Ectodermal cell (in vitro differentiated cells): ENCODE data around the gene SOAT2.

Experiments
- H3K27ac ChIP-seq: 2 replicates; pipeline ENCODE4 v1.7.0; 2013; ENCODE audit warnings: mild to moderate bottlenecking, low read depth, low read length; ENCODE audit not compliant: insufficient read depth, poor library complexity, severe bottlenecking
- H3K27me3 ChIP-seq: 2 replicates; pipeline ENCODE4 v1.7.0; 2013; ENCODE audit warnings: mild to moderate bottlenecking, low read length; ENCODE audit not compliant: insufficient read depth, control insufficient read depth, poor library complexity, severe bottlenecking
- H3K36me3 ChIP-seq: one replicate; pipeline ENCODE4 v1.7.0; 2013; ENCODE audit warnings: low read length; ENCODE audit not compliant: control insufficient read depth, insufficient read depth
- H3K4me1 ChIP-seq: one replicate; pipeline ENCODE4 v1.7.0; 2013; ENCODE audit warnings: low read length; ENCODE audit not compliant: control insufficient read depth, insufficient read depth
- H3K4me3 ChIP-seq: 2 replicates; pipeline ENCODE4 v1.7.0; 2013; ENCODE audit warnings: low read depth, low read length, control low read depth; ENCODE audit not compliant: insufficient read depth
- H3K9me3 ChIP-seq: 2 replicates; pipeline ENCODE4 v1.7.0; 2013; ENCODE audit warnings: mild to moderate bottlenecking, low read length, moderate library complexity; ENCODE audit not compliant: control insufficient read depth
- WGBS, 2 experiments: methylation state at CpG; one replicate each; pipeline ENCODE4 v1.1.7; 2013; ENCODE audit warnings: missing lambda C conversion rate in 2 of 2; 5-methylcytosine and 5-hydroxymethylcytosine counted together

Gene SOAT2

GRCh38 chr12:53098354-53098981 is 4.8 kb upstream of the SOAT2 start:
- H3K4me1 ChIP-seq: peaks cover 16% of the 10 kb centered on the region
- H3K27ac ChIP-seq: no peak overlapping the region
- H3K9me3 ChIP-seq: no peaks in the 10 kb centered on the region
- H3K4me3 ChIP-seq: peak overlapping the region; percentile 54
- no peaks in the 10 kb centered on the region for H3K36me3 ChIP-seq
- 25 to 28% methylated on average over 12 to 13 of the region's 13 CpGs for WGBS, 2 experiments
- peaks cover 37% of the 10 kb centered on the region for H3K27me3 ChIP-seq

GRCh38 chr12:53099071-53099882 is 4.0 kb upstream of the SOAT2 start:
- 10 to 11% methylated on average over 6 of the region's 6 CpGs for WGBS, 2 experiments
- peaks cover 37% of the 10 kb centered on the region for H3K27me3 ChIP-seq

GRCh38 chr12:53100466-53101151 is 2.7 kb upstream of the SOAT2 start:
- H3K27me3 ChIP-seq: peaks cover 37% of the 10 kb centered on the region
- H3K36me3 ChIP-seq: no peaks in the 10 kb centered on the region
- H3K4me3 ChIP-seq: no peak overlapping the region
- H3K9me3 ChIP-seq: no peaks in the 10 kb centered on the region
- WGBS, 2 experiments: 88 to 90% methylated on average over 13 of the region's 13 CpGs
- peaks cover 16% of the 10 kb centered on the region for H3K4me1 ChIP-seq
- H3K27ac ChIP-seq: no peak overlapping the region

More at GRCh38 chr12:53099071-53099882, 4.0 kb upstream of the SOAT2 start:
- H3K4me1 ChIP-seq: peaks cover 16% of the 10 kb centered on the region
- H3K4me3 ChIP-seq: no peak overlapping the region
- H3K36me3 ChIP-seq: no peaks in the 10 kb centered on the region
- H3K9me3 ChIP-seq: no peaks in the 10 kb centered on the region
- no peak overlapping the region for H3K27ac ChIP-seq

GRCh38 chr12:53101266-53101665 is 2.0 kb upstream of the SOAT2 start:
- Histone ChIP-seq H3K27me3 (peaks cover 32% of the 10 kb centered on the region), H3K4me1 (peaks cover 16% of the 10 kb centered on the region), H3K4me3 (no peak overlapping the region), H3K9me3 (no peaks in the 10 kb centered on the region), H3K27ac (no peak overlapping the region), H3K36me3 (no peaks in the 10 kb centered on the region)
- 88 to 90% methylated on average over 7 of the region's 7 CpGs for WGBS, 2 experiments

GRCh38 chr12:53101931-53102781 is 1.1 kb upstream of the SOAT2 start:
- peaks cover 23% of the 10 kb centered on the region for H3K27me3 ChIP-seq
- 86 to 91% methylated on average over 12 of the region's 12 CpGs for WGBS, 2 experiments

GRCh38 chr12:53103860-53104305 is 597 bp downstream of the SOAT2 start:
- Histone ChIP-seq H3K4me3 (no peak overlapping the region), H3K9me3 (no peaks in the 10 kb centered on the region), H3K27me3 (peaks cover 6% of the 10 kb centered on the region), H3K36me3 (no peaks in the 10 kb centered on the region), H3K4me1 (peaks cover 6% of the 10 kb centered on the region), H3K27ac (no peak overlapping the region)
- 91 to 94% methylated on average over 3 of the region's 3 CpGs for WGBS, 2 experiments

More at GRCh38 chr12:53101931-53102781, 1.1 kb upstream of the SOAT2 start:
- H3K4me1 ChIP-seq: peaks cover 16% of the 10 kb centered on the region
- no peaks in the 10 kb centered on the region for H3K36me3 ChIP-seq
- H3K27ac ChIP-seq: no peak overlapping the region
- no peak overlapping the region for H3K4me3 ChIP-seq
- no peaks in the 10 kb centered on the region for H3K9me3 ChIP-seq

GRCh38 chr12:53105256-53105655 is 2.0 kb downstream of the SOAT2 start:
- WGBS, 2 experiments: 92 to 94% methylated on average over 8 of the region's 8 CpGs
- H3K36me3 ChIP-seq: no peaks in the 10 kb centered on the region

GRCh38 chr12:53105712-53106439 is 2.6 kb downstream of the SOAT2 start:
- no peak overlapping the region for H3K27ac ChIP-seq
- no peak overlapping the region for H3K4me3 ChIP-seq
- H3K36me3 ChIP-seq: no peaks in the 10 kb centered on the region
- WGBS, 2 experiments: 84 to 90% methylated on average over 7 of the region's 7 CpGs
- no peaks in the 10 kb centered on the region for H3K9me3 ChIP-seq
- H3K27me3 ChIP-seq: no peaks in the 10 kb centered on the region
- H3K4me1 ChIP-seq: no peaks in the 10 kb centered on the region

More at GRCh38 chr12:53105256-53105655, 2.0 kb downstream of the SOAT2 start:
- H3K4me1 ChIP-seq: no peaks in the 10 kb centered on the region
- H3K27me3 ChIP-seq: no peaks in the 10 kb centered on the region
- H3K9me3 ChIP-seq: no peaks in the 10 kb centered on the region
- H3K4me3 ChIP-seq: no peak overlapping the region
- no peak overlapping the region for H3K27ac ChIP-seq

GRCh38 chr12:53107122-53107521 is 3.8 kb downstream of the SOAT2 start:
- Histone ChIP-seq H3K27ac (no peak overlapping the region), H3K4me3 (no peak overlapping the region), H3K9me3 (no peaks in the 10 kb centered on the region), H3K27me3 (no peaks in the 10 kb centered on the region), H3K36me3 (no peaks in the 10 kb centered on the region), H3K4me1 (no peaks in the 10 kb centered on the region)
- WGBS, 2 experiments: 37 to 51% methylated on average over 5 to 7 of the region's 7 CpGs
